Uterus (tissue), 4 donors: ENCODE measurements around the gene XXYLT1. TPM values are rescaled to one million over a fixed set of nuclear protein-coding genes. Genes with fewer than 3 reads are reported as not detected.

Experiments
- DNase-seq, 2 donors: peaks; one replicate each; pipeline ENCODE4 v3.0.0-alpha.2; 2019 to 2020
- H3K27ac ChIP-seq, 2 donors: fragments of 200-600 bp; sonication (generic); 1 replicate in 1 of 2; 2 replicates in 1 of 2; pipeline ENCODE4 v1.5.1; 2016 to 2018
- H3K27me3 ChIP-seq, 2 donors: fragments of 200-600 bp; sonication (generic); one replicate each; pipeline ENCODE4 v1.5.1; 2018 to 2019; ENCODE audit warnings: control low read depth in 1 of 2
- H3K36me3 ChIP-seq, 2 donors: fragments of 200-600 bp; sonication (generic); one replicate each; pipeline ENCODE4 v1.5.1; 2019; ENCODE audit warnings: control low read depth in 1 of 2
- H3K4me1 ChIP-seq, 2 donors: fragments of 200-600 bp; sonication (generic); one replicate each; pipeline ENCODE4 v1.5.1; 2018 to 2019; ENCODE audit warnings: control low read depth in 1 of 2
- H3K4me3 ChIP-seq, 2 donors: fragments of 200-600 bp; sonication (generic); 1 replicate in 1 of 2; 2 replicates in 1 of 2; pipeline ENCODE4 v1.5.1; 2018 to 2019; ENCODE audit warnings: mild to moderate bottlenecking in 1 of 2
- H3K9me3 ChIP-seq, 2 donors: fragments of 200-600 bp; sonication (generic); one replicate each; pipeline ENCODE4 v1.5.1; 2019; ENCODE audit warnings: control low read depth in 1 of 2
- CTCF ChIP-seq, 4 experiments: fragments of 200-600 bp in 2 of 4; fragments of 450-650 bp in 2 of 4; sonication (generic) in 2 of 4; IDR thresholded peaks; one replicate each; pipeline ENCODE4 v1.5.1; 2016 to 2019; ENCODE audit warnings: antibody characterized with exemption in 4 of 4, mild to moderate bottlenecking in 2 of 4, moderate library complexity in 1 of 4
- POLR2A ChIP-seq, 2 donors: fragments of 450-650 bp; IDR thresholded peaks; one replicate each; pipeline ENCODE4 v1.6.1; 2016; ENCODE audit warnings: antibody characterized with exemption in 2 of 2, mild to moderate bottlenecking in 1 of 2, moderate library complexity in 1 of 2
- intact Hi-C: fragments of 100-400 bp; cut with DNase I; formaldehyde crosslinking; loops from one replicate; pipeline ENCODE4 v1.15.1; 2023; ENCODE audit warnings: low total_unique reads
- total RNA-seq, 4 donors: library from RNA; depleted of rRNA in 3 of 4; stranded (reverse); fragments of >200 nt in 3 of 4; gene quantifications; one replicate each; pipeline versions ENCODE4 v1.1.0 to v1.2.4, GENCODE V29; 2014 to 2023
- donor health status: DM: yes; HTN: yes; CAD: no.

XXYLT1 gene
- total RNA-seq, 4 donors from 2014 or later = 10.6 to 52.5 (median 23.8) TPM

- no peak for TF ChIP-seq CTCF (IDR thresholded peaks at IDR 0.05)
- no peak for TF ChIP-seq POLR2A (IDR thresholded peaks at IDR 0.05)
- Histone ChIP-seq H3K27ac (no peak overlapping the region), H3K4me3 (no peak overlapping the region), H3K27me3 (no peaks in the 10 kb centered on the region), H3K9me3 (no peaks in the 10 kb centered on the region), H3K4me1 (no peaks in the 10 kb centered on the region), H3K36me3 (no peaks in the 10 kb centered on the region)
- intact Hi-C loops = no loop called here
- DNase-seq = no peak
Measured at GRCh38 chr3:195065142-195065863, 205.7 kb downstream of the XXYLT1 start.

- DNase-seq = no peak
- no peaks in the 10 kb centered on the region for H3K9me3 ChIP-seq
- H3K4me3 ChIP-seq = no peak overlapping the region
- no peaks in the 10 kb centered on the region for H3K27me3 ChIP-seq
- no peaks in the 10 kb centered on the region for H3K4me1 ChIP-seq
- H3K36me3 ChIP-seq = no peaks in the 10 kb centered on the region
- TF ChIP-seq CTCF (IDR thresholded peaks at IDR 0.05) = no peak
- no peak overlapping the region for H3K27ac ChIP-seq
- intact Hi-C loops = no loop called here
Measured at GRCh38 chr3:195064300-195064931, 206.5 kb downstream of the XXYLT1 start.

GRCh38 chr3:195063581-195064193 is 207.3 kb downstream of the XXYLT1 start:
- Histone ChIP-seq H3K27ac (no peak overlapping the region), H3K4me3 (no peak overlapping the region), H3K4me1 (no peaks in the 10 kb centered on the region), H3K36me3 (no peaks in the 10 kb centered on the region), H3K9me3 (no peaks in the 10 kb centered on the region), H3K27me3 (no peaks in the 10 kb centered on the region)
- no peak for TF ChIP-seq CTCF (IDR thresholded peaks at IDR 0.05)
- no peak for TF ChIP-seq POLR2A (IDR thresholded peaks at IDR 0.05)
- intact Hi-C loops = no loop called here
- no peak for DNase-seq

- H3K27ac ChIP-seq = no peak overlapping the region
- no peak for DNase-seq
- no peaks in the 10 kb centered on the region for H3K4me1 ChIP-seq
Measured at GRCh38 chr3:195062866-195063540, 208.0 kb downstream of the XXYLT1 start.

More at GRCh38 chr3:195062866-195063540, 208.0 kb downstream of the XXYLT1 start:
- H3K36me3 ChIP-seq = no peaks in the 10 kb centered on the region
- no peaks in the 10 kb centered on the region for H3K27me3 ChIP-seq
- H3K4me3 ChIP-seq = no peak overlapping the region
- no peaks in the 10 kb centered on the region for H3K9me3 ChIP-seq
- intact Hi-C loops = no loop called here
- TF ChIP-seq CTCF (IDR thresholded peaks at IDR 0.05) (no peak), POLR2A (IDR thresholded peaks at IDR 0.05) (no peak)
